SK-N-SH (cell line): Measurements from ENCODE around the gene SHH. TPM values are rescaled to one million over a fixed set of nuclear protein-coding genes. Genes with fewer than 3 reads are reported as not detected.

ENCODE experiments used
- CTCF ChIA-PET: fragments of 300-600, 350-600 bp; formaldehyde crosslinking; extraction: SDS; loops from one replicate; lab custom pipeline; 2021; lab: Yijun Ruan, JAX
- POLR2A ChIA-PET: fragments of 350-600 bp; sonication (Branson Sonifier 250); formaldehyde crosslinking; extraction: SDS; loops from one replicate; lab custom pipeline; 2020; ENCODE audit warnings: antibody characterized with exemption, inconsistent platforms; lab: Yijun Ruan, JAX
- DNase-seq: peaks from one replicate; pipeline ENCODE4 v3.0.0; 2012
- H2AFZ ChIP-seq: fragments of 200-600 bp; sonication (generic); 2 replicates; pipeline ENCODE4 v1.8.1; 2016; ENCODE audit warnings: antibody characterized with exemption, mild to moderate bottlenecking, low read depth
- H3F3A ChIP-seq: fragments of 200-600 bp; sonication (generic); replicated peaks from 2 replicates; pipeline ENCODE3; 2016; ENCODE audit warnings: antibody characterized with exemption, mild to moderate bottlenecking; ENCODE audit not compliant: insufficient read depth
- H3K27ac ChIP-seq, 2 experiments: fragments of 200-500 bp in 1 of 2; fragments of 200-600 bp in 1 of 2; sonication (Bioruptor generic) in 1 of 2; sonication (generic), shearing (Covaris generic) in 1 of 2; 2 replicates each; pipeline versions ENCODE4 v1.5.1 to v1.6.1; 2014 to 2016; ENCODE audit warnings: low read depth in 2 of 2, inconsistent platforms in 1 of 2, low read length in 1 of 2, mild to moderate bottlenecking in 1 of 2, mixed read lengths in 1 of 2
- H3K27me3 ChIP-seq: fragments of 200-600 bp; sonication (generic), shearing (Covaris generic); 2 replicates; pipeline ENCODE4 v1.6.1; 2016; ENCODE audit warnings: mixed run types; ENCODE audit not compliant: insufficient read depth
- H3K36me3 ChIP-seq, 2 experiments: fragments of 200-500 bp in 1 of 2; fragments of 200-600 bp in 1 of 2; sonication (Bioruptor generic) in 1 of 2; sonication (generic) in 1 of 2; replicated peaks in 1 of 2; 2 replicates each; pipeline versions ENCODE3 to v1.5.1; 2014 to 2016; ENCODE audit warnings: low read length in 1 of 2, mild to moderate bottlenecking in 1 of 2; ENCODE audit not compliant: insufficient read depth in 2 of 2, control insufficient read depth in 1 of 2
- H3K4me1 ChIP-seq, 2 experiments: fragments of 200-500 bp in 1 of 2; fragments of 200-600 bp in 1 of 2; sonication (Bioruptor generic) in 1 of 2; sonication (generic), shearing (Covaris generic) in 1 of 2; 2 replicates each; pipeline versions ENCODE4 v1.5.1 to v1.6.1; 2014 to 2016; ENCODE audit warnings: low read depth in 1 of 2, low read length in 1 of 2, mixed run types in 1 of 2; ENCODE audit not compliant: insufficient read depth in 2 of 2, control insufficient read depth in 1 of 2
- H3K4me2 ChIP-seq: fragments of 200-600 bp; sonication (generic), shearing (Covaris generic); 2 replicates; pipeline ENCODE4 v1.6.1; 2017; ENCODE audit warnings: mixed run types
- H3K4me3 ChIP-seq, 2 experiments: fragments of 200-500 bp in 1 of 2; fragments of 200-600 bp in 1 of 2; sonication (Bioruptor generic) in 1 of 2; sonication (generic), shearing (Covaris generic) in 1 of 2; 2 replicates each; pipeline versions ENCODE4 v1.5.1 to v1.8.1; 2014 to 2016; ENCODE audit warnings: low read depth in 2 of 2, inconsistent platforms in 1 of 2, low read length in 1 of 2, mild to moderate bottlenecking in 1 of 2, mixed read lengths in 1 of 2, moderate library complexity in 1 of 2
- H3K79me2 ChIP-seq: fragments of 200-600 bp; sonication (generic); 2 replicates; pipeline ENCODE4 v1.8.1; 2017; ENCODE audit warnings: mild to moderate bottlenecking; ENCODE audit not compliant: insufficient read depth
- H3K9ac ChIP-seq: fragments of 200-600 bp; sonication (generic); 2 replicates; pipeline ENCODE4 v1.6.1; 2017; ENCODE audit warnings: mixed run types
- H3K9me2 ChIP-seq: fragments of 200-600 bp; sonication (generic); 2 replicates; pipeline ENCODE4 v1.6.1; 2017; ENCODE audit warnings: mixed run types
- H3K9me3 ChIP-seq: fragments of 200-600 bp; sonication (generic); 2 replicates; pipeline ENCODE4 v1.6.1; 2017; ENCODE audit warnings: mixed run types, mild to moderate bottlenecking, moderate library complexity
- H4K20me1 ChIP-seq: fragments of 200-600 bp; sonication (generic); 2 replicates; pipeline ENCODE4 v1.6.1; 2017; ENCODE audit warnings: mild to moderate bottlenecking, mixed run types; ENCODE audit not compliant: insufficient read depth
- FOXJ3 ChIP-seq: sonication (generic); formaldehyde crosslinking; IDR thresholded peaks from 2 replicates; pipeline ENCODE4 v1.5.1; 2020; ENCODE audit warnings: mild to moderate bottlenecking, missing genetic modification reagents
- IRF3 ChIP-seq: fragments of 150-350 bp; IDR thresholded peaks from 2 replicates; pipeline ENCODE4 v1.6.1; 2016; ENCODE audit warnings: mild to moderate bottlenecking, low read depth, low read length
- JUND ChIP-seq: IDR thresholded peaks from 2 replicates; pipeline ENCODE4 v1.4.0; 2012
- MEF2A ChIP-seq: IDR thresholded peaks from 2 replicates; pipeline ENCODE4 v1.4.0; 2012; ENCODE audit warnings: low read depth, borderline replicate concordance
- MXI1 ChIP-seq: IDR thresholded peaks from 2 replicates; pipeline ENCODE4 v1.6.1; 2012; ENCODE audit warnings: mild to moderate bottlenecking, low read depth, low read length, improper control_type of control experiment
- NRF1 ChIP-seq: IDR thresholded peaks from 2 replicates; pipeline ENCODE4 v1.6.1; 2012; ENCODE audit warnings: low read depth, mild to moderate bottlenecking, low read length
- POLR2AphosphoS5 ChIP-seq: IDR thresholded peaks from 2 replicates; pipeline ENCODE4 v1.6.1; 2012; ENCODE audit warnings: low read depth, low read length
- REST ChIP-seq: IDR thresholded peaks from 2 replicates; pipeline ENCODE4 v1.6.1; 2012; ENCODE audit warnings: mild to moderate bottlenecking, low read depth, low read length, moderate library complexity
- RFX5 ChIP-seq: IDR thresholded peaks from 2 replicates; pipeline ENCODE4 v1.6.1; 2012; ENCODE audit warnings: mild to moderate bottlenecking, improper control_type of control experiment, low read length
- RXRA ChIP-seq: IDR thresholded peaks from 2 replicates; pipeline ENCODE4 v1.4.0; 2012; ENCODE audit warnings: low read depth, mild to moderate bottlenecking, borderline replicate concordance
- YY1 ChIP-seq: IDR thresholded peaks from 2 replicates; pipeline ENCODE4 v1.4.0; 2012; ENCODE audit warnings: low read depth, mild to moderate bottlenecking
- WGBS: methylation state at CpG from one replicate; pipeline ENCODE4 v1.1.6; 2017; ENCODE audit warnings: low lambda C conversion rate; 5-methylcytosine and 5-hydroxymethylcytosine counted together
- polyA plus RNA-seq, 3 experiments: library from polyadenylated mRNA; depleted of rRNA; stranded (reverse); fragments of >200 nt; gene quantifications; 2 replicates each; pipeline ENCODE4 v1.2.3, GENCODE V29; 2012
- TF ChIP-seq, protein P1 (sequence below): IDR thresholded peaks from 2 replicates; pipeline ENCODE4 v1.4.0; 2012; ENCODE audit warnings: low read depth, borderline replicate concordance

The SHH gene
- polyA plus RNA-seq, 1 of the 3 experiments (the other 2 are of a cell fraction) = not detected

GRCh38 chr7:155844019-155844453, 31.8 kb upstream of the SHH start:
- no peaks in the 10 kb centered on the region for H3K79me2 ChIP-seq
- ChIA-PET POLR2A (no interaction called here), CTCF (interaction anchor here (0.6 kb wide), 1 partner anchor 1167 kb away, joined by 4 read pairs; the partner anchor contains the start of gene MNX1)
- H3K36me3 ChIP-seq = no peaks in the 10 kb centered on the region
- no peak for TF ChIP-seq JUND
- TF ChIP-seq FOXJ3 (CRISPR knock-in tag) = no peak
- no peak for TF ChIP-seq MEF2A
- TF ChIP-seq IRF3 = no peak
- no peak for TF ChIP-seq RXRA
- TF ChIP-seq POLR2AphosphoS5 = no peak
- no peak for TF ChIP-seq REST
- TF ChIP-seq NRF1 = no peak
- TF ChIP-seq MXI1 = no peak
- TF ChIP-seq RFX5 = no peak
- H3K9me3 ChIP-seq = no peaks in the 10 kb centered on the region
- H3K27ac ChIP-seq = no peak overlapping the region
- H3K4me1 ChIP-seq = no peaks in the 10 kb centered on the region
- H3K4me3 ChIP-seq = no peak overlapping the region
- H2AFZ ChIP-seq = no peak overlapping the region
- H3F3A ChIP-seq = no peaks in the 10 kb centered on the region
- WGBS = 13% methylated on average over 8 of the region's 14 CpGs
- H3K27me3 ChIP-seq = peaks cover 97% of the 10 kb centered on the region
- no peaks in the 10 kb centered on the region for H4K20me1 ChIP-seq
- no peak overlapping the region for H3K4me2 ChIP-seq
- no peak overlapping the region for H3K9ac ChIP-seq
- H3K9me2 ChIP-seq = no peaks in the 10 kb centered on the region
- DNase-seq = no peak

- no peaks in the 10 kb centered on the region for H3K9me2 ChIP-seq
- no peak overlapping the region for H3K4me2 ChIP-seq
- TF ChIP-seq, protein P1, sequence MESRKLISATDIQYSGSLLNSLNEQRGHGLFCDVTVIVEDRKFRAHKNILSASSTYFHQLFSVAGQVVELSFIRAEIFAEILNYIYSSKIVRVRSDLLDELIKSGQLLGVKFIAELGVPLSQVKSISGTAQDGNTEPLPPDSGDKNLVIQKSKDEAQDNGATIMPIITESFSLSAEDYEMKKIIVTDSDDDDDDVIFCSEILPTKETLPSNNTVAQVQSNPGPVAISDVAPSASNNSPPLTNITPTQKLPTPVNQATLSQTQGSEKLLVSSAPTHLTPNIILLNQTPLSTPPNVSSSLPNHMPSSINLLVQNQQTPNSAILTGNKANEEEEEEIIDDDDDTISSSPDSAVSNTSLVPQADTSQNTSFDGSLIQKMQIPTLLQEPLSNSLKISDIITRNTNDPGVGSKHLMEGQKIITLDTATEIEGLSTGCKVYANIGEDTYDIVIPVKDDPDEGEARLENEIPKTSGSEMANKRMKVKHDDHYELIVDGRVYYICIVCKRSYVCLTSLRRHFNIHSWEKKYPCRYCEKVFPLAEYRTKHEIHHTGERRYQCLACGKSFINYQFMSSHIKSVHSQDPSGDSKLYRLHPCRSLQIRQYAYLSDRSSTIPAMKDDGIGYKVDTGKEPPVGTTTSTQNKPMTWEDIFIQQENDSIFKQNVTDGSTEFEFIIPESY = no peak
- TF ChIP-seq YY1 (no peak), RFX5 (no peak)
- DNase-seq = no peak
- H3K4me3 ChIP-seq = no peak overlapping the region
- no peak overlapping the region for H2AFZ ChIP-seq
- H3K4me1 ChIP-seq = no peaks in the 10 kb centered on the region
- WGBS = 35% methylated on average over 20 of the region's 20 CpGs
- no peaks in the 10 kb centered on the region for H3K9me3 ChIP-seq
- H3K27me3 ChIP-seq = peaks cover 95% of the 10 kb centered on the region
- H3K9ac ChIP-seq = no peak overlapping the region
- H3K79me2 ChIP-seq = no peaks in the 10 kb centered on the region
- no peak overlapping the region for H3K27ac ChIP-seq
- ChIA-PET CTCF (interaction anchor here (0.6 kb wide), 1 partner anchor 1167 kb away, joined by 4 read pairs; the partner anchor contains the start of gene MNX1), POLR2A (no interaction called here)
- H4K20me1 ChIP-seq = no peaks in the 10 kb centered on the region
- no peaks in the 10 kb centered on the region for H3F3A ChIP-seq
- H3K36me3 ChIP-seq = no peaks in the 10 kb centered on the region
Measured at GRCh38 chr7:155843426-155844018, 31.3 kb upstream of the SHH start.
